Tibial nerve (tissue), 3 donors: ENCODE data around the gene AURKAIP1.

Experiments
- CTCF ChIP-seq, 5 experiments: fragments of 200-600 bp in 3 of 5; fragments of 450-650 bp in 2 of 5; sonication (generic) in 3 of 5; IDR thresholded peaks; one replicate each; pipeline ENCODE4 v1.5.1; 2016 to 2019; ENCODE audit warnings: antibody characterized with exemption in 5 of 5, mild to moderate bottlenecking in 3 of 5, moderate library complexity in 2 of 5
- POLR2A ChIP-seq, 2 donors: fragments of 450-650 bp; IDR thresholded peaks; one replicate each; pipeline ENCODE4 v1.6.1; 2017; ENCODE audit warnings: antibody characterized with exemption in 2 of 2, mild to moderate bottlenecking in 2 of 2, moderate library complexity in 2 of 2

- TF ChIP-seq POLR2A (IDR thresholded peaks at IDR 0.05) (no peak), CTCF (IDR thresholded peaks at IDR 0.05) (no peak)
These were observed 38.6 kb downstream of the AURKAIP1 start for GRCh38 chr1:1336446-1336845.
